HG03432 (cell line): ENCODE measurements around the gene TMEM238.

Source experiments
- ATAC-seq: cut with Tn5 transposase; IDR thresholded peaks from one replicate; pipeline ENCODE4 v1.9.1; 2021; ENCODE audit warnings: mild to moderate bottlenecking, moderate library complexity; ENCODE audit not compliant: unreplicated experiment

TMEM238 gene

GRCh38 chr19:55382013-55382412 is 2.1 kb downstream of the TMEM238 start:
- ATAC-seq = no peak

GRCh38 chr19:55379174-55379573 is 4.9 kb downstream of the TMEM238 start:
- ATAC-seq = no peak

- ATAC-seq = no peak
Observed at GRCh38 chr19:55377356-55378131, 6.5 kb downstream of the TMEM238 start.

- no peak for ATAC-seq
Observed at GRCh38 chr19:55376241-55376933, 7.7 kb downstream of the TMEM238 start, which contains the start of gene TMEM190. TMEM190 (plus strand) TSS chr19:55376826; CDS start chr19:55376854, 28 bp downstream.

GRCh38 chr19:55373993-55374757 is 9.9 kb downstream of the TMEM238 start:
- no peak for ATAC-seq

- no peak for ATAC-seq
Observed at GRCh38 chr19:55373306-55373992, 10.6 kb downstream of the TMEM238 start.

GRCh38 chr19:55372316-55373081 is 11.6 kb downstream of the TMEM238 start:
- ATAC-seq = no peak

GRCh38 chr19:55370305-55370988 is 13.6 kb downstream of the TMEM238 start, which contains the start of gene IL11:
IL11 (minus strand) TSS chr19:55370463; CDS start chr19:55370310, 153 bp downstream.
- ATAC-seq = no peak

GRCh38 chr19:55369653-55370304 is 14.3 kb downstream of the TMEM238 start:
- ATAC-seq = no peak

GRCh38 chr19:55368701-55369563 is 15.2 kb downstream of the TMEM238 start:
- no peak for ATAC-seq

- no peak for ATAC-seq
Observed at GRCh38 chr19:55368106-55368505, 16.0 kb downstream of the TMEM238 start.

GRCh38 chr19:55366790-55367189 is 17.3 kb downstream of the TMEM238 start:
- ATAC-seq = no peak

- no peak for ATAC-seq
Observed at GRCh38 chr19:55365964-55366363, 18.1 kb downstream of the TMEM238 start.

- ATAC-seq = no peak
Observed at GRCh38 chr19:55365245-55365644, 18.8 kb downstream of the TMEM238 start.

- no peak for ATAC-seq
Observed at GRCh38 chr19:55362990-55363716, 20.9 kb downstream of the TMEM238 start, which contains the start of gene GARIN5B. GARIN5B (minus strand) TSS chr19:55363260; CDS start chr19:55363066, 194 bp downstream.

- no peak for ATAC-seq
Observed at GRCh38 chr19:55362174-55362989, 21.7 kb downstream of the TMEM238 start.
